ENCODE data around the gene BAIAP2L2. TPM values are rescaled to one million over a fixed set of nuclear protein-coding genes. Genes with fewer than 3 reads are reported as not detected.

The BAIAP2L2 gene
- total and polyA plus RNA-seq, 10 of the 15 experiments (the other 5 are each of a cell fraction or from before 2014, with no cell fraction given) = 0.08 to 0.38 (median 0.14) TPM; not detected in 6

- no peak overlapping the region for H3K9ac ChIP-seq (ENCODE audit: control insufficient read depth, insufficient read depth, low read length)
- no peak overlapping the region for H3K27ac ChIP-seq (ENCODE audit: control insufficient read depth, insufficient read depth)
- H3K4me3 ChIP-seq = no peak overlapping the region
- ChIA-PET RAD21 (ENCODE audit: unreplicated experiment) (no interaction called here), CTCF (interaction anchor here (0.6 to 1.6 kb wide), 2 partner anchors 44 to 104 kb away, joined by 5 read pairs; no protein-coding TSS in a partner anchor), SMC1A (ENCODE audit: uncharacterized antibody, unreplicated experiment) (interaction anchor here (1.1 kb wide), 1 partner anchor 45 kb away, joined by 3 read pairs; no protein-coding TSS in a partner anchor), POLR2A (no interaction called here)
- H3K4me1 ChIP-seq (ENCODE audit: control insufficient read depth, insufficient read depth, low read length) = no peaks in the 10 kb centered on the region
- in situ Hi-C loops (cut with MboI) (no loop called here), intact Hi-C loops (cut with micrococcal nuclease; ENCODE audit: unreplicated experiment) (no loop called here)
- TF ChIP-seq USF2 (IDR thresholded peaks at IDR 0.05; ENCODE audit: borderline replicate concordance, low read depth, low read length) = no peak
- TF ChIP-seq SMAD1 (IDR thresholded peaks at IDR 0.05; ENCODE audit: low read depth, partially characterized antibody) = no peak
- TF ChIP-seq NFYB (IDR thresholded peaks at IDR 0.05; ENCODE audit: insufficient read depth, low read depth, low read length) = no peak
- TF ChIP-seq ATF7 (IDR thresholded peaks at IDR 0.05; ENCODE audit: low read depth) = no peak
- TF ChIP-seq POLR2AphosphoS2 (IDR thresholded peaks at IDR 0.05; ENCODE audit: low read depth, low read length) = no peak
- TF ChIP-seq CEBPB (IDR thresholded peaks at IDR 0.05; ENCODE audit: borderline replicate concordance in 1 of 2, low read depth in 2 of 2, low read length in 2 of 2) = no peak
- no peak for TF ChIP-seq IKZF1 (conservative IDR thresholded peaks at IDR 0.05)
- TF ChIP-seq CBX3 (IDR thresholded peaks at IDR 0.05; ENCODE audit: borderline replicate concordance, low read depth) = no peak
- TF ChIP-seq MEF2B (IDR thresholded peaks at IDR 0.05; ENCODE audit: partially characterized antibody, poor library complexity, severe bottlenecking) = no peak
- TF ChIP-seq NRF1 (conservative IDR thresholded peaks at IDR 0.05; ENCODE audit: low read depth, low read length) = no peak
- H3K79me2 ChIP-seq (ENCODE audit: control insufficient read depth, insufficient read depth, low read length) = no peaks in the 10 kb centered on the region
- no peaks in the 10 kb centered on the region for H4K20me1 ChIP-seq (ENCODE audit: control insufficient read depth, insufficient read depth)
- FAIRE-seq = no peak
- H3K36me3 ChIP-seq (ENCODE audit: control insufficient read depth in 2 of 2, insufficient read depth in 2 of 2, low read length in 1 of 2) = no peaks in the 10 kb centered on the region
- H3K9me3 ChIP-seq (replicated peaks; ENCODE audit: control insufficient read depth, insufficient read depth, low read length) = no peaks in the 10 kb centered on the region
- no TSS peak for BruUV-seq (replicated peaks)
- H3K27me3 ChIP-seq (replicated peaks in 1 of 2; ENCODE audit: control insufficient read depth in 2 of 2, insufficient read depth in 2 of 2, low read length in 1 of 2) = no peaks in the 10 kb centered on the region
- no peak overlapping the region for H2AFZ ChIP-seq (ENCODE audit: control insufficient read depth, low read depth, low read length)
- no peak for DNase-seq (ENCODE audit: low read depth, low spot score)
- WGBS (ENCODE audit: insufficient coverage, insufficient replicate concordance, low lambda C conversion rate, missing lambda C conversion rate) = 72% methylated on average over 6 of the region's 15 CpGs
- no peak overlapping the region for H3K4me2 ChIP-seq (ENCODE audit: control insufficient read depth, insufficient read depth)
- no peak for ATAC-seq
Measured at GRCh38 chr22:38097058-38097457, 13.4 kb downstream of the BAIAP2L2 start.

Data from GM12878 (cell line).